Measurements from ENCODE around the gene IER2.

GRCh38 chr19:13169769-13170168, 19.6 kb downstream of the IER2 start:
- TF ChIP-seq CTCF (IDR thresholded peaks at IDR 0.05) (no peak), POLR2A (IDR thresholded peaks at IDR 0.05) (no peak)

Data from heart left ventricle (tissue), 13 donors.